Heart left ventricle (tissue), 16 donors: ENCODE measurements around the gene IRAK2. TPM values are rescaled to one million over a fixed set of nuclear protein-coding genes. Genes with fewer than 3 reads are reported as not detected.

Experiments used
- ATAC-seq, 4 donors: fragments of 200-7000 bp; cut with Tn5 transposase; one replicate each; pipeline ENCODE4 v1.9.1; 2020 to 2022; ENCODE audit warnings: moderate library complexity in 4 of 4, mild to moderate bottlenecking in 3 of 4, moderate number of reproducible peaks in 1 of 4
- DNase-seq, 5 donors: peaks; one replicate each; pipeline ENCODE4 v3.0.0-alpha.2; 2020
- H3K27ac ChIP-seq, 12 donors: fragments of 200-600 bp; sonication (generic) in 4 of 12; one replicate each; pipeline versions ENCODE4 v1.5.0 to v1.8.0; 2016 to 2022; ENCODE audit warnings: mild to moderate bottlenecking in 2 of 12
- H3K27me3 ChIP-seq, 9 donors: fragments of 200-600 bp; sonication (generic) in 2 of 9; one replicate each; pipeline versions ENCODE4 v1.5.1 to v1.8.0; 2016 to 2022; ENCODE audit warnings: mild to moderate bottlenecking in 3 of 9
- H3K36me3 ChIP-seq, 9 donors: fragments of 200-600 bp; sonication (generic) in 2 of 9; one replicate each; pipeline versions ENCODE4 v1.5.0 to v1.8.0; 2018 to 2022; ENCODE audit warnings: mild to moderate bottlenecking in 2 of 9
- H3K4me1 ChIP-seq, 12 donors: fragments of 200-600 bp; sonication (generic) in 4 of 12; one replicate each; pipeline versions ENCODE4 v1.5.0 to v1.8.0; 2016 to 2022; ENCODE audit warnings: mild to moderate bottlenecking in 3 of 12
- H3K4me3 ChIP-seq, 12 donors: fragments of 200-600 bp; sonication (generic) in 4 of 12; one replicate each; pipeline versions ENCODE4 v1.5.0 to v1.8.0; 2017 to 2022; ENCODE audit warnings: mild to moderate bottlenecking in 9 of 12, moderate library complexity in 4 of 12
- H3K9me3 ChIP-seq, 12 donors: fragments of 200-600 bp; sonication (generic) in 4 of 12; one replicate each; pipeline versions ENCODE4 v1.5.0 to v1.8.0; 2016 to 2022; ENCODE audit warnings: mild to moderate bottlenecking in 1 of 12
- POLR2A ChIP-seq, 2 donors: fragments of 450-650 bp; IDR thresholded peaks; one replicate each; pipeline ENCODE4 v1.6.1; 2017; ENCODE audit warnings: antibody characterized with exemption in 2 of 2, mild to moderate bottlenecking in 2 of 2, moderate library complexity in 2 of 2
- WGBS, 4 donors: extraction: QIAGEN DNeasy Blood & Tissue Kit in 2 of 4; methylation state at CpG; one replicate each; pipeline versions ENCODE4 v1.1.5 to v1.1.7; 2013 to 2018; 5-methylcytosine and 5-hydroxymethylcytosine counted together
- intact Hi-C, 10 donors: fragments of 100-400 bp; cut with DNase I; formaldehyde crosslinking; loops; one replicate each; pipeline versions ENCODE4 v1.11.1 to v1.14.2; 2022
- polyA plus RNA-seq, 2 donors: library from polyadenylated mRNA; stranded (reverse); fragments of 200-250 nt; gene quantifications; one replicate each; pipeline ENCODE4 v1.2.3, GENCODE V29; 2013
- total RNA-seq, 9 donors: library from RNA; depleted of rRNA in 2 of 9; stranded (reverse); fragments of >200 nt in 2 of 9; fragmentation: NEBNext Ultra II Directional in 3 of 9; extraction: Animal tissue kit (Norgen Biotek cat#: 25700) in 3 of 9; gene quantifications; one replicate each; pipeline versions ENCODE4 v1.1.0 to v1.2.4, GENCODE V29; 2016 to 2023
- TF ChIP-seq, protein P1 (sequence below), 12 donors: fragments of 200-600 bp; sonication (generic) in 4 of 12; IDR thresholded peaks; one replicate each; pipeline versions ENCODE4 v1.5.0 to v1.8.0; 2018 to 2022; ENCODE audit warnings: antibody characterized with exemption in 12 of 12, mild to moderate bottlenecking in 5 of 12
- donor health status: ischemic (EF 13 %, LVEDD 7.1; RV severe dilation, severe dysfunction).
- donor health status: healthy with polysubstance abuse.
- donor health status: DM: no; HTN: yes; CAD: no.
- donor health status: DM: no; HTN: no; CAD: no.
- donor health status: ischemic (EF 25% LVEDD 6.9; RV normal size, moderate dysfunction).
- donor health status: ischemic (EF 25% LVEDD 5.7; RV mildly dilated, moderate dysfunction).
- donor health status: healthy.
- donor health status: DM: yes; HTN: yes; CAD: no.
- donor health status: ischemic (EF 35%, LVEDD 5.7; RV mildly dilated, moderate dysfunction).
- donor health status: nonischemic (EF 11% LVEDD 7.7; RV severe dilation, severe dysfunction).
- donor health status: DM: yes; HTN: yes; CAD: no.
- donor health status: PGD.
- donor health status: ischemic (EF 29% LVEDD 5.4; RV normal size, mild dysfunction).
- donor health status: nonischemic (EF 23%, LVEDD 6.1; RV moderate dilation, normal function).

IRAK2 gene
- total and polyA plus RNA-seq, 11 donors: 0.46 to 6.3 (median 1.4) TPM

DNA sequence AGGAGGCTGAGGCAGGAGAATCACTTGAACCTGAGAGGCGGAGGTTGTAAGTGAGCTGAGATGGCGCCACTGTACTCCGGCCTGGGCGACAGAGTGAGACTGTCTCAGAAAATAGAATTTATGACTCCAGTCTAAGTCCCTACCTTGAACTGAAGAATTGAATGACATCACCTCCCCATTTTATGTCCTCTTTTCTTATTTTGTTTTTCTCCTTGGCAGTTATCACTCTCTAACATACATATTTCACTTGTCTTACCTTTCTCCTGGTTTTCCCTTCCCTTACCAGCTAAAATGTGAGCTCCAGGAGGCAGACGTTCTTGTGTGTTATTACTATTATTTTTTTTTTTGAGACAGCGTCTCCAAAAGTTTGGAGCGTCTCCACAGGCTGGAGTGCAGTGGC lies 91.1 kb downstream of the IRAK2 start:
- H3K36me3 ChIP-seq: peaks cover 0 to 76% (median 51%) of the 10 kb centered on the region in 9 donors
- H3K4me1 ChIP-seq: peaks cover 0 to 33% (median 5%) of the 10 kb centered on the region in 12 donors
- H3K27me3 ChIP-seq: no peaks in the 10 kb centered on the region
- H3K27ac ChIP-seq: no peak overlapping the region
- 78 to 96% (median 92%) methylated on average over 7 of the region's 7 CpGs for WGBS, 4 donors
- TF ChIP-seq, protein P1, sequence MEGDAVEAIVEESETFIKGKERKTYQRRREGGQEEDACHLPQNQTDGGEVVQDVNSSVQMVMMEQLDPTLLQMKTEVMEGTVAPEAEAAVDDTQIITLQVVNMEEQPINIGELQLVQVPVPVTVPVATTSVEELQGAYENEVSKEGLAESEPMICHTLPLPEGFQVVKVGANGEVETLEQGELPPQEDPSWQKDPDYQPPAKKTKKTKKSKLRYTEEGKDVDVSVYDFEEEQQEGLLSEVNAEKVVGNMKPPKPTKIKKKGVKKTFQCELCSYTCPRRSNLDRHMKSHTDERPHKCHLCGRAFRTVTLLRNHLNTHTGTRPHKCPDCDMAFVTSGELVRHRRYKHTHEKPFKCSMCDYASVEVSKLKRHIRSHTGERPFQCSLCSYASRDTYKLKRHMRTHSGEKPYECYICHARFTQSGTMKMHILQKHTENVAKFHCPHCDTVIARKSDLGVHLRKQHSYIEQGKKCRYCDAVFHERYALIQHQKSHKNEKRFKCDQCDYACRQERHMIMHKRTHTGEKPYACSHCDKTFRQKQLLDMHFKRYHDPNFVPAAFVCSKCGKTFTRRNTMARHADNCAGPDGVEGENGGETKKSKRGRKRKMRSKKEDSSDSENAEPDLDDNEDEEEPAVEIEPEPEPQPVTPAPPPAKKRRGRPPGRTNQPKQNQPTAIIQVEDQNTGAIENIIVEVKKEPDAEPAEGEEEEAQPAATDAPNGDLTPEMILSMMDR (IDR thresholded peaks at IDR 0.05): no peak
- no peak for TF ChIP-seq POLR2A (IDR thresholded peaks at IDR 0.05)
- no peaks in the 10 kb centered on the region for H3K9me3 ChIP-seq
- intact Hi-C loops: no loop called here
- DNase-seq (no peak), ATAC-seq (no peak)
- H3K4me3 ChIP-seq: no peak overlapping the region

DNA sequence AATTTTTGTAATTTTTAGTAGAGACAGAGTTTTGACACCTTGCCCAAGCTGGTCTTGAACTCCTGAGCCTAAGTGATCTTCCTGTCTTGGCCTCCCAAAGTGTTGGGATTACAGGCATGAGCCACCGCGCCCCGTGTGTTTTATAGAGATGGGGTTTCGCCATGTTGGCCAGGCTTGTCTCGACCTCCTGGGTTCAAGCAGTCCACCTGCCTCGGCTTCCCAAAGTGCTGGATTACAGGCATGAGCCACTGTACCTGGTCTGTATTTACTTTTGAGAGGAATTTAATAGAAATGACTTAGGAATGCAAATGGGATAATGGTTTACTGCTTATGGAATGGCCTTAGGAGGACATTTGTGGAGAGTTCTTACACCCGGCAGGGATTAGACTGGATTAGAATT lies 94.3 kb downstream of the IRAK2 start:
- no peak overlapping the region for H3K27ac ChIP-seq
- no peaks in the 10 kb centered on the region for H3K9me3 ChIP-seq
- DNase-seq (no peak), ATAC-seq (no peak)
- TF ChIP-seq, protein P1 (IDR thresholded peaks at IDR 0.05): no peak
- TF ChIP-seq POLR2A (IDR thresholded peaks at IDR 0.05): no peak
- H3K27me3 ChIP-seq: no peaks in the 10 kb centered on the region
- intact Hi-C loops: no loop called here
- WGBS, 4 donors: 93 to 96% (median 95%) methylated on average over 7 of the region's 7 CpGs
- H3K4me3 ChIP-seq: no peak overlapping the region
- peaks cover 0 to 27% (median 2%) of the 10 kb centered on the region in 12 donors for H3K4me1 ChIP-seq
- H3K36me3 ChIP-seq: peaks cover 0 to 83% (median 55%) of the 10 kb centered on the region in 9 donors

GRCh38 chr3:10259798-10260197 lies 95.1 kb downstream of the IRAK2 start:
- Histone ChIP-seq H3K36me3 (peaks cover 0 to 84% (median 55%) of the 10 kb centered on the region in 9 donors), H3K4me3 (no peak overlapping the region), H3K27ac (no peak overlapping the region), H3K27me3 (no peaks in the 10 kb centered on the region), H3K4me1 (peaks cover 0 to 26% (median 1%) of the 10 kb centered on the region in 12 donors), H3K9me3 (no peaks in the 10 kb centered on the region)
- 86 to 94% (median 89%) methylated on average over 4 of the region's 4 CpGs for WGBS, 4 donors
- ATAC-seq (no peak), DNase-seq (no peak)
- TF ChIP-seq, protein P1 (IDR thresholded peaks at IDR 0.05): no peak
- no peak for TF ChIP-seq POLR2A (IDR thresholded peaks at IDR 0.05)
- intact Hi-C loops: no loop called here

DNA sequence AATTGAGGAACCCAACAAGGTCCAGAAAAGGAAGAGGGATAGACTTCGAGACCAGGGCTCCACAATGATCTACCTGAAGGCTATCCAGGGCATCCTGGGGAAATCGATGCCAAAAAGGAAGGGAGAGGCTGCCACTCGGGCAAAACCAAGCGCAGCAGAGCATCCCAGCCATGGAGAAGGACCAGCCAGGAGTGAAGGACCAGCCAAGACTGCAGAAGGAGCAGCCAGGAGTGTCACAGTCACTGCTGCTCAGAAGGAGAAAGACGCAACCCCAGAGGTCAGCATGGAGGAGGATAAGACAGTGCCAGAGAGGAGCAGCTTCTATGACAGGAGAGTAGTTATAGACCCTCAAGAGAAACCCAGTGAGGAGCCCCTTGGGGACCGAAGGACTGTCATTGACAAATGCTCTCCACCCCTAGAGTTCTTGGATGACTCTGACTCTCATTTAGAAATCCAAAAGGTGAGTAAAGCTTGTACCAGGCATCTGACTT lies 95.5 kb downstream of the IRAK2 start:
- WGBS, 4 donors: 75 to 93% (median 91%) methylated on average over 6 of the region's 6 CpGs
- H3K4me1 ChIP-seq: peaks cover 0 to 25% (median 1%) of the 10 kb centered on the region in 12 donors
- no peak overlapping the region for H3K27ac ChIP-seq
- H3K9me3 ChIP-seq: no peaks in the 10 kb centered on the region
- DNase-seq: no peak
- TF ChIP-seq, protein P1 (IDR thresholded peaks at IDR 0.05): no peak
- no peak for TF ChIP-seq POLR2A (IDR thresholded peaks at IDR 0.05)
- H3K36me3 ChIP-seq: peaks cover 0 to 80% (median 55%) of the 10 kb centered on the region in 9 donors
- ATAC-seq: no peak
- intact Hi-C loops: no loop called here
- no peak overlapping the region for H3K4me3 ChIP-seq
- H3K27me3 ChIP-seq: no peaks in the 10 kb centered on the region
